ENCODE data around the gene CNGA2. TPM values are rescaled to one million over a fixed set of nuclear protein-coding genes. Genes with fewer than 3 reads are reported as not detected.

Gene CNGA2
- polyA plus RNA-seq, 3 donors: not detected

- H3K27ac ChIP-seq (ENCODE audit: low read depth, low read length): no peak overlapping the region
- WGBS, 3 donors: 82 to 89% (median 87%) methylated on average over 7 of the region's 7 CpGs
Observed at GRCh38 chrX:151708821-151709220, 25.7 kb upstream of the CNGA2 start.

- 51 to 72% (median 62%) methylated on average over 2 of the region's 2 CpGs for WGBS, 3 donors
- H3K27ac ChIP-seq (ENCODE audit: low read depth, low read length): no peak overlapping the region
Observed at GRCh38 chrX:151710457-151710856, 24.1 kb upstream of the CNGA2 start.

GRCh38 chrX:151711154-151711553, 23.4 kb upstream of the CNGA2 start:
- 37 to 57% (median 47%) methylated on average over 4 to 5 of the region's 5 CpGs for WGBS, 3 donors
- no peak overlapping the region for H3K27ac ChIP-seq (ENCODE audit: low read depth, low read length)

- no peak overlapping the region for H3K27ac ChIP-seq (ENCODE audit: low read depth, low read length)
- 10 to 26% (median 20%) methylated on average over 1 to 2 of the region's 2 CpGs for WGBS, 3 donors
Observed at GRCh38 chrX:151711787-151712186, 22.8 kb upstream of the CNGA2 start.

- no peak overlapping the region for H3K27ac ChIP-seq (ENCODE audit: low read depth, low read length)
- 44 to 56% (median 46%) methylated on average over 3 of the region's 3 CpGs for WGBS, 3 donors
Observed at GRCh38 chrX:151712253-151712652, 22.3 kb upstream of the CNGA2 start.

- 53 to 64% (median 63%) methylated on average over 3 of the region's 3 CpGs for WGBS, 3 donors
Observed at GRCh38 chrX:151713849-151714248, 20.7 kb upstream of the CNGA2 start.

GRCh38 chrX:151714362-151714761, 20.2 kb upstream of the CNGA2 start:
- 58 to 75% (median 60%) methylated on average over 4 to 5 of the region's 5 CpGs for WGBS, 3 donors

More at GRCh38 chrX:151713849-151714248, 20.7 kb upstream of the CNGA2 start:
- H3K27ac ChIP-seq (ENCODE audit: low read depth, low read length): no peak overlapping the region

GRCh38 chrX:151715752-151716151, 18.8 kb upstream of the CNGA2 start, which contains the start of gene FATE1:
Gene FATE1, plus strand, starts transcription at chrX:151716035. Its CDS starts 85 bp downstream, at chrX:151716120.
- 67 to 84% (median 71%) methylated on average over 3 of the region's 3 CpGs for WGBS, 3 donors
- H3K27ac ChIP-seq (ENCODE audit: low read depth, low read length): no peak within 1 kb of the TSS

More at GRCh38 chrX:151714362-151714761, 20.2 kb upstream of the CNGA2 start:
- no peak overlapping the region for H3K27ac ChIP-seq (ENCODE audit: low read depth, low read length)

GRCh38 chrX:151722241-151722846, 12.2 kb upstream of the CNGA2 start:
- WGBS, 3 donors: 19 to 71% (median 65%) methylated on average over 17 to 24 of the region's 24 CpGs

GRCh38 chrX:151723156-151723760, 11.3 kb upstream of the CNGA2 start:
- WGBS, 3 donors: 58 to 79% (median 65%) methylated on average over 6 to 7 of the region's 7 CpGs
- no peak overlapping the region for H3K27ac ChIP-seq (ENCODE audit: low read depth, low read length)

More at GRCh38 chrX:151722241-151722846, 12.2 kb upstream of the CNGA2 start:
- no peak overlapping the region for H3K27ac ChIP-seq (ENCODE audit: low read depth, low read length)

- H3K27ac ChIP-seq (ENCODE audit: low read depth, low read length): no peak overlapping the region
- 46 to 61% (median 57%) methylated on average over 5 to 7 of the region's 7 CpGs for WGBS, 3 donors
Observed at GRCh38 chrX:151724563-151725337, 9.8 kb upstream of the CNGA2 start.

- no peak overlapping the region for H3K27ac ChIP-seq (ENCODE audit: low read depth, low read length)
- 20 to 38% methylated on average over 1 of the region's 1 CpG; no CpG with 5 or more reads in 1 of the 3 donors for WGBS, 3 donors
Observed at GRCh38 chrX:151725338-151725614, 9.3 kb upstream of the CNGA2 start.

GRCh38 chrX:151726751-151727150, 7.8 kb upstream of the CNGA2 start:
- H3K27ac ChIP-seq (ENCODE audit: low read depth, low read length): no peak overlapping the region
- 75 to 92% (median 80%) methylated on average over 3 to 5 of the region's 5 CpGs for WGBS, 3 donors

GRCh38 chrX:151727346-151727745, 7.2 kb upstream of the CNGA2 start:
- WGBS, 3 donors: 80 to 96% (median 85%) methylated on average over 4 of the region's 4 CpGs
- H3K27ac ChIP-seq (ENCODE audit: low read depth, low read length): no peak overlapping the region

GRCh38 chrX:151729056-151729725, 5.4 kb upstream of the CNGA2 start:
- 79 to 93% (median 91%) methylated on average over 3 to 4 of the region's 4 CpGs for WGBS, 3 donors
- no peak overlapping the region for H3K27ac ChIP-seq (ENCODE audit: low read depth, low read length)

- 42 to 84% (median 64%) methylated on average over 2 of the region's 2 CpGs for WGBS, 3 donors
- no peak overlapping the region for H3K27ac ChIP-seq (ENCODE audit: low read depth, low read length)
Observed at GRCh38 chrX:151735219-151735618, 673 bp downstream of the CNGA2 start.

- 69 to 85% (median 76%) methylated on average over 6 of the region's 6 CpGs for WGBS, 3 donors
- H3K27ac ChIP-seq (ENCODE audit: low read depth, low read length): no peak overlapping the region
Observed at GRCh38 chrX:151736685-151737084, 2.1 kb downstream of the CNGA2 start.

GRCh38 chrX:151737494-151737893, 2.9 kb downstream of the CNGA2 start:
- H3K27ac ChIP-seq (ENCODE audit: low read depth, low read length): no peak overlapping the region
- WGBS, 3 donors: 61 to 80% (median 79%) methylated on average over 5 of the region's 5 CpGs

GRCh38 chrX:151738751-151739150, 4.2 kb downstream of the CNGA2 start:
- no peak overlapping the region for H3K27ac ChIP-seq (ENCODE audit: low read depth, low read length)
- WGBS, 3 donors: 77 to 85% (median 81%) methylated on average over 7 of the region's 7 CpGs

Measured in adipose tissue (tissue), 3 donors.